GM19397 (cell line): Measurements from ENCODE around the gene ZNF181.

Experiments used
- ATAC-seq: cut with Tn5 transposase; IDR thresholded peaks from one replicate; pipeline ENCODE4 v1.9.1; 2021; ENCODE audit warnings: mild to moderate bottlenecking, moderate library complexity; ENCODE audit not compliant: unreplicated experiment

ZNF181 gene

DNA sequence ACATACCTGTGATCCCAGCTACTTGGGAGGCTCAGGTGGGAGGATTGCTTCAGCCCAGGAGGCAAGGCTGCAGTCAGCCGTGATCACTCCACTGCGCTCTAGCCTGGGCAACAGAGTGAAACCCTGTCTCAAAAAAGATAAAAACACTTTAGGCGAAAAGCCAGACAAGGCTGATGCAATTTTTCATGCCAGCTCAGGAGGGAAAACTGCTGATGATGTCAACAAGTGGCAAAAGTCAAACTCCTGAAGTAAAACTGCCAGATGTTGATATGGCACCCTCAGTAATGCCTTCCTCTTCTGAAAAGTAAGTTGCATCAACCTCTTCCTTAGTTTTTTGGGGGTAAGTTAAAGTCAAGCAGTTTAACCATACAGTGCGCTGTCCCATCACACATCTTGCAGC is 23.4 kb downstream of the ZNF181 start:
- no peak for ATAC-seq

DNA sequence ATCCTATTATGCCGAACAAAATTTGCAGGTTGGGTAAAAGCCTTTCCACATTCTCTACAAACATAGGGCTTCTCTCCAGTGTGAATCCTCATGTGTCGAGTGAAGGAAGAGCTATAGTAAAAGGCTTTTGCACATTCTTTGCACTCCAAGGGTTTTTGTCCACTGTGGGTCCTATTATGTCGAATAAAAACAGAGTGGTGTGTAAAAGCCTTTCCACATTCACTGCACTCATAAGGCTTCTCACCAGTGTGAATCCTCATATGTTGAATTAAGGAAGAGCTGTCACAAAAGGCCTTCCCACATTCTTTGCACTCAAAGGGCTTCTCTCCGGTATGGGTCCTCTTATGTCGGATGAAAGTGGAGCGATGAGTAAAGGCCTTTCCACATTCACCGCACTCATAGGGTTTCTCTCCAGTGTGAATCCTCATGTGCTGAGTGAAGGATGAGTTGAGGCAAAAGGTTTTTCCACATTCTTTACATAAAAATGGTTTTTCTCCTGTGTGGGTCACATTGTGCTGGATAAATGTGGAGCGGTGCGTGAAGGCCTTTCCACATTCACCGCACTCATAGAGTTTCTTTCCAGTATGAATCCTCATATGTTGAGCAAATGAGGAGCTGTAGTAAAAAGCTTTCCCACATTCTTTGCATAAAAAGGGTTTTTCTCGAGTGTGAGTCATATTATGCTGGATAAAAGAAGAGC is 25.3 kb downstream of the ZNF181 start:
- ATAC-seq = no peak

DNA sequence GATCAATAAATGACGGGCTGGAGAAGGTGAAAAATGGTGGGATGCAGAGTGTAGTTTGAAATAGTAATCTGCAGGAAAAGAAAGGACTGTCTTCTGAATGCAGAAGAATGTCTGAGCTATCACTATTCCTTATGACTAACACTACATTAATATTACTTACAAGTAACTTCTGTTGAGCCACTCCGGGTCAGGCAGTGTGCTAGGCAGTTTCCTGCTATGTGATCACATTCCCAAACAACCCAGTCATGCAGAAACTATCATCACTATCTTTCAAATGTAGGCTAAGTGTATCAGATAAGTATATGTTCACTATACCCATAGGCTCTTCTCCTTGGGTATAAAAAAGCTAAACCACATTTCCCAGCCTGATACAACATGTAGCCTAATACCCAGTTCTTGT is 32.3 kb downstream of the ZNF181 start:
- ATAC-seq = no peak

DNA sequence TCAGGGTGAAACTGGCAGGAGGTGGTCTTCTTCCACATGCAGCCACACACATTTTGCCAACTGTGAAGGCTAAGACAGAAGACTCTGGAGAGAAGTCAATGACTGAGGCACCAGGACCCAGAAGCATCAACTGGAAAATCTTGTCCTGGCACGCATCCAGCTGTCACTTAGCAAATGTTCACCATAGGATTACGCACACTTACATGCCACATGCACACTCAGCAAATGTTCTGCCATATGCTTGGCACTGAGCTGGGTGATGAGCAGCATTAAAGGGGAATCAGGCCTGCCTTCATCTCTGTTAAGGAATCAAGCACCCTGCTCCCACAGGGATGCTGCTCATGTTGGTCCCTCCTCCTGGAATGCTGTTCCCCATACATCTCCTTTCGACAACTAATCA is 33.9 kb downstream of the ZNF181 start:
- no peak for ATAC-seq

DNA sequence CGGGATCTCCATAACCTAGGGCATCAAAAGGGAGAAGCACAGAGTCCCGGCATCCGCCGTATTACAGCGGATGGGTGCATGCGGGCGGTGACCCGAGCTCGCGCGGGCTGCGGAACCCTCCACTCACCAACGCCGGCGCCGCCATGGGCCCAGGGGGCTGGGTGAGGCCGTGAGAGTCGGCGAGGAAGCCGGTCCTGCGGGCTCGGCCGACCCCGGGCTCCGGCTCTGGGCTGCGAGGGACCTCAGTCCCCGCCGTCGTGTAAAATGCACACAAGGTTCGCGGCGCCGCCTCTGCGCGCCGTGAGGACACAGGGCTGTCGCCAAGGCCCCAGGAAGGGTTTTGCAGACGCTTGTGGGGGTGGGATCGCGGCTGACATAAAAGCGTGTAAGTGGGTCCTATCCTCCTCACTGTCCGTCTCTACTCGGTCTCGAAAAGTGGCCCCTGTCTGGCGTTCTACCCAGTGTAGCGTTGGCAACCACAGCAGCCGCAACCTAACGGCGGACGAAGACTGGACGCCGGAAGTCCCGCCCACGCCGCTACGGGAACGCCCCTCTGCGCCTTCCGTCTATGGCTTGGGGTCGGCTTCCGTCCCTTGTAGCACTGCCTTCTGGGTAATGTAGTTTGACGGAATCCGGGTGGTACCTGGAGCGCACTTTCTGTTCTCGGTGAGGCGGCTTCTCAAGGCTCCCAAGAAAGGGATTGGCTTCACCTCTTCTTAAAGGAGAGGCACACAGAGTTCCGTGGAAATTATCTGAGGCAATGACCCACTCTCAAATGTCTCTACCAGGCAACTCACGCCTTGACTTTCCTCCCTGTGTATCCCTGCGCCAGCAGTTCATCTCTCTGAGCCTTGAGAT is 38.9 kb downstream of the ZNF181 start, which contains the start of gene ZNF599:
ZNF599 (minus strand) TSS at position 519 of the 858 bp plus-strand sequence; CDS start at position 145, 374 bp downstream.
- ATAC-seq = peak; percentile 98

DNA sequence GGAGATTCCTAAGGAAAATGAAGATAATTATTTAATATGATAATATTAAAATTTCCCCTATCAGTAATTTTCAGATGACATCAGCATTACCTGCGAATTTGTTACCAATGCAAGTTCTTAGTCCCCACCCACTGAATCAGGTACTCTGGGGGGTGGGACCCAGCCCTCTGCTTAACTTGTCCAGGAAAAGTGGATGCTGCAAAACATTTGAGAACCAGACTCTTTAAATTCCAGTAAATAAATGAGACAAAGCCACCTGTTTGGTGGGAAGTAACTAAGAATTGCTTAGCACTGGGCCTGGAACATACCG is 39.5 kb downstream of the ZNF181 start:
- no peak for ATAC-seq

DNA sequence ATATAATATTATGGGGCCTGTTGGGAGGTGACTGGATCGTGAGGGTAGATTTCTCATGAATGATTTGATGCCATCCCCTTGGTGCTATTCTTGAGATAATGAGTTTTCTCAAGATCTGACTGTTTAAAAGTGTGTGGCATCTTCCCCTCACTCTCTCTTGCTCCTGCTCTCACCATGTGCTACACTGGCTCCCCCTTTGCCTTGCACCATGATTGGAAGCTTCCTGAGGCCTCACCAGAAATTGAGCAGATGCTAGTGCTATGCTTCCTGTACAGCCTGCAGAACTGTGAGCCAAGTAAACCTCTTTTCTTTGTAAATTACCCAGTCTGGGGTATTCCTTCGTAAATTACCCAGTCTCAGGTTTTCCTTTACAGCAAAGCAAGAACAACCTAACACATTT is 40.8 kb downstream of the ZNF181 start:
- ATAC-seq = no peak

DNA sequence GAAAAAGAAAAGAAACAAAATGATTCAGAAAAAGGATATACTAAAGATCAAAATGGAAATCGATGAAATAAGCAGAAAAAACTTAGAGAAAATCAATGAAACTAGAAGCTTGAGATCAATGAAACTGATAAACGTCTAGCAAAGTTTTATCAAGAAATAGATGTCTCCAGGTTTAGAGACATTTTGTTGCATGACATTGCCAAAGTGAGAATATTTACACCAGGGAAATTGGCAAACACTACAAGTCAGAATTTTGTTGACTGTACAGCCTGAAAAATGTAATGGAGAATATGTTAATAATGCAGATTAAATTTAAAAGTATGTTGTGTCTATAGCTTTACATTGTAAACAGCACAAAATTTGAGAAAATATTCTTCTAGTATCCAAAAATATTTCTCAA is 44.3 kb downstream of the ZNF181 start:
- ATAC-seq = no peak

DNA sequence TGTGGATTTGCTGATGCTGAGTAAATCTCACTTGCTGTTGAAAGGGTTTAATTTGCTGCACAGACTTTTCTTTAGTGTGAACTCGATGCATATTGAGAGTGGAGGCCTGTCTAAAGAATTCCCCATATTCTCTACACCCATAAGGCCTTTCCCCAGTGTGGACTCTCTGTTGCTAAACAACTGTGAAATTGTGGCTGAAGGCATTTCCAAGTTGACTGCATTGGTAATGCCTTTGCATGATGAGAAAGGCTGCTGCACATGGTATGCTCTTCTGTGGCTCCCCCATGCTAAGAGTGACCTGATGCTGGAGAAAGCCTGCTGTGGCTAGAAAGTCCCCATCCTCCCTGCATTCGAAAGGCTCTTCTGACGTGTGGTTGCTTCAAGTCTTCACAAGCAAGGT is 45.6 kb downstream of the ZNF181 start:
- ATAC-seq = no peak

DNA sequence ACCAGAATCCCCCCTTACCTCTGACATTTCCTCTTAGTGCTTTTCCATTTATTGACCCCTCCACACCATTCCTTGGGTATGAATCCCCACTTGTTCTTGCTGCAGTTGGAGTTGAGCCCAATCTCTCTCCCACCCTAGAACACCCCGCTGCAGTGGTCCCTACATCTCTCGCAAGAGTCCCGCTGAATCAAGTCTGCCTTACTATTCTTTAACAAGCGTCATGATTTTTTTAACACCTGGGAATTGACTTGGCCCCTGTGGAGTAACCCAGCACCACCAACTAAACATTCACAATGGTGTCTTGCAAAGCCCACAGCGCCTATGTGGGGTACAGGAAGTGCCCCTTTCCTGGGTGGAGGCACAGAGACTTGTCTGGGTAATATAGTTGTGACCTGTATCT is 52.2 kb downstream of the ZNF181 start:
- ATAC-seq = no peak

DNA sequence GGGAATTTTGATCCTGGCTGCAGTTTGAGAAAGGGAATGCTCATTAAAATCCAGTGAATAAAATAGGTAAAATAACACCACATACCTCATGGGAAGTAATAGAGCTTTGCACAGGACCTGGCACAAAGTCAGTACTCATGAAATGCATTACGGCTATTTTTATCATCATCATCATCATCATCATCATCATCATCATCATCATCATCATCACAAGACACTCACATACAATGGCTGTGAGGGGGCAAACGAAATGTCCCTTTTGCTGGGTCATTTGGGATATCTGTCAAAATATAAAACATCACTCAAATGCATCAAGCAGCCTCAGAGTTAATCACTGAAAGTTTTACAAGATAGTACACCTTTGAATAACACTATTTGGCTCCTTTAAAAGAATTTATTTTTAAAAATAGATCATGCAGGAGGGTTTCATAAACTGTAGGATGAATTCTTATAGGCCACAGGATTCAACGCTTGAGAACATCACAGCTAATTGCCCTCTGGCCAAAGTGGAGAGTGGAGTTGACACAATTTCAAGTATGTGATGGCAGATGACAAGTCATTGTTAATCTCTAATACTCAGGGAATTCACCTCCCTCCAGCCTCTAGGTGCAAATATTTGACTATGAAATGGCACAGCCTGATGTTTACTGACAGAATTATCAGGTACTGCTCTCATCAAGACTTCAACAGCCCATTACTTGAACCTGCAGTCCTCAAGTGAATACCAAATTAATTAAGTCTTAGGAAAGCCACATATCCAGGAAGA is 53.2 kb downstream of the ZNF181 start:
- no peak for ATAC-seq

DNA sequence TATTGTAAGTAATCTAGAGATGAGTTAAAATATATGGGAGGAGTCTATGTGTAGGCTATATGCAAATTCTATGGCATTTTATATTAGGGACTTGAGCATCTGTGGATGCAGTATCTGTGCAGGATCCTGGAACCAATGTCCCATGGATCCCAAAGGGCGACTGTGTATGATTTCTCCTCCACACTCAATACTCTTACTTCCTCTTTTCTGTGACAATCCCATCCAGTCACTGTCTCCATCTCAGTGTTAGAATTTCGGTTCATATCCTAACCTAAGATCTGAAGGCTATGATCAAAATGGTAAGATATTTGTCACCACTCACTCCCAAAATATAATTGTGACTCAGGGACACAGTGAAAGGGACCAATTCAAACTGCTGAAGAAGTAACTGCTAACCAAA is 54.0 kb downstream of the ZNF181 start:
- ATAC-seq = no peak

DNA sequence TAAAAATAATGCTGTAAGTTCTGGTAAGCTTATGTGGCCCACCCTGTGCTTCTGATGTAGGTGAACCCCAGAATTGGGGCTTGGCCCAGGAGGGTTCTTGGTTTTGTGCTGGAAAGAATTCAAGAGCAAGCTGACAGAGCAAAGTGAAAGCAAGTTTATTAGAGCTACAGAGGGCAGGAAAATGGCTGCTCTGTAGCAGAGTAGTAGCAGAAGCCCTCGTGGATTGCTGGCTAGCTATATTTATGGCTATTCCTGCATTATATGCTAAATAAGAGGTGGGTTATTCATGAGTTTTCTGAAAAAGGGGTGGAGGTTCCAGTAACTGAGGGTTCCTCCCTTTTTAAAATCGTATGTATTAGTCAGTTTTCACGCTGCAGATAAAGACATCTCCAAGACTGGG is 59.5 kb downstream of the ZNF181 start:
- ATAC-seq = no peak

DNA sequence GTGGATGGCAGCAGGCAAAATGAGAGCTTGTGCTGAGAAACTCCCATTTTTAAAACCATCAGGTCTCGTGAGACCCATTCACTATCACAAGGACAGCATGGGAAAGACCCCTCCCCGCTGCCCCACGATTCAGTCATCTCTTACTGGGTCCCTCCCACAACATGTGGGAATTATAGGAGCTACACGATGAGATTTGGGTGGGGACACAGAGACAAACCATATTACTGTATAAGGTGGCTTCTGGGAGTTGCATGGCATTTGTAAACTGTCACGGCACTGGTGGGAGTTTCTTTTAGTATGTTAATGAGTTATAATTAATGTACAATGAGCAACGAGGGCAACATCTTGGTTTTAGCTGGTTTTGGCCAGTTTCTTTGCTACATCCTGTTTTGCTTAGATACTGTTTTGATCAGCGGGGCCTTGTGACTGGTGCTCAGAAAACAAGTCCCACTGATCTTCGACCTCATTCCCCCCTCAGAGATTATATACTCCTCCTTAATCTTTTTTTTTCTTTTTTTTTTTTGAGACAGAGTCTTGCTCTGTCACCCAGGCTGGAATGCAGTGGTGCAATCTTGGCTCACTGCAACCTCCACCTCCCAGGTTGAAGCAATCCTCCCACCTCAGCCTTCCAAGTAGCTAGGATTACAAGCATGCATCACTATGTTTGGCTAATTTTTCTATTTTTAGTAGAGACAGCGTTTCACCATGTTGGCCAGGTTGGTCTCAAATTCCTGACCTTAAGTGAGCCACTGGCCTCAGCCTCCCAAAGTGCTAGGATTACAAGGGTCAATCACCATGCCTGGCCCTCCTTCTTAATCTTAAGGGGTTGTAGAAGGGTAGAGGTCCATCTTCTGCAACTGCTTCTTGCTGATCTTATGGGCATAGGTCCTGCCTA is 60.3 kb downstream of the ZNF181 start:
- ATAC-seq = no peak
